Epithelial cell of prostate (primary cell): ENCODE data around the gene CHRM1.

Experiments
- DNase-seq: peaks from one replicate; pipeline ENCODE4 v3.0.0-alpha.2; 2011; ENCODE audit warnings: low read depth, low spot score
- H3K27ac ChIP-seq: fragments of 450-650 bp; 2 replicates; pipeline ENCODE4 v1.5.1; 2017; ENCODE audit warnings: mild to moderate bottlenecking

CHRM1 gene

GRCh38 chr11:62926680-62927455 lies 5.7 kb upstream of the CHRM1 start:
- no peak overlapping the region for H3K27ac ChIP-seq
- DNase-seq, result no peak

GRCh38 chr11:62925745-62926679 lies 4.8 kb upstream of the CHRM1 start:
- DNase-seq, result no peak
- H3K27ac ChIP-seq, result no peak overlapping the region

- H3K27ac ChIP-seq, result no peak overlapping the region
- DNase-seq, result no peak
These were observed 4.1 kb upstream of the CHRM1 start for GRCh38 chr11:62925308-62925707.

- H3K27ac ChIP-seq, result no peak overlapping the region
- DNase-seq, result no peak
These were observed 2.6 kb upstream of the CHRM1 start for GRCh38 chr11:62923601-62924411.

GRCh38 chr11:62922653-62923431 lies 1.7 kb upstream of the CHRM1 start:
- no peak overlapping the region for H3K27ac ChIP-seq
- DNase-seq, result no peak

GRCh38 chr11:62922189-62922589 lies 1.0 kb upstream of the CHRM1 start:
- H3K27ac ChIP-seq, result no peak overlapping the region
- no peak for DNase-seq

GRCh38 chr11:62921573-62922188 lies 518 bp upstream of the CHRM1 start:
- H3K27ac ChIP-seq, result no peak overlapping the region

GRCh38 chr11:62919898-62920640 lies 1.1 kb downstream of the CHRM1 start:
- H3K27ac ChIP-seq, result no peak overlapping the region
- no peak for DNase-seq

More at GRCh38 chr11:62921573-62922188, 518 bp upstream of the CHRM1 start:
- DNase-seq, result no peak

GRCh38 chr11:62919476-62919875 lies 1.7 kb downstream of the CHRM1 start:
- no peak for DNase-seq
- H3K27ac ChIP-seq, result no peak overlapping the region

- no peak overlapping the region for H3K27ac ChIP-seq
- no peak for DNase-seq
These were observed 2.6 kb downstream of the CHRM1 start for GRCh38 chr11:62918531-62918930.

- DNase-seq, result no peak
- H3K27ac ChIP-seq, result no peak overlapping the region
These were observed 3.2 kb downstream of the CHRM1 start for GRCh38 chr11:62917906-62918502.

GRCh38 chr11:62914416-62914815 lies 6.7 kb downstream of the CHRM1 start:
- H3K27ac ChIP-seq, result no peak overlapping the region
- DNase-seq, result no peak

GRCh38 chr11:62912268-62912667 lies 8.9 kb downstream of the CHRM1 start:
- no peak for DNase-seq

GRCh38 chr11:62911137-62912130 lies 9.7 kb downstream of the CHRM1 start:
- no peak overlapping the region for H3K27ac ChIP-seq
- DNase-seq, result no peak

More at GRCh38 chr11:62912268-62912667, 8.9 kb downstream of the CHRM1 start:
- no peak overlapping the region for H3K27ac ChIP-seq

GRCh38 chr11:62910141-62910882 lies 10.9 kb downstream of the CHRM1 start:
- H3K27ac ChIP-seq, result no peak overlapping the region
- DNase-seq, result no peak
